ENCODE data around the gene ANAPC7.
A peak's percentile ranks its signal among the peaks of the same experiment; 100 is the strongest.
"Not testable (repeated sequence)": the region's sequence is repeated elsewhere in the genome, so short reads cannot be mapped to it uniquely, and the experiment has no call there.

Gene ANAPC7

DNA sequence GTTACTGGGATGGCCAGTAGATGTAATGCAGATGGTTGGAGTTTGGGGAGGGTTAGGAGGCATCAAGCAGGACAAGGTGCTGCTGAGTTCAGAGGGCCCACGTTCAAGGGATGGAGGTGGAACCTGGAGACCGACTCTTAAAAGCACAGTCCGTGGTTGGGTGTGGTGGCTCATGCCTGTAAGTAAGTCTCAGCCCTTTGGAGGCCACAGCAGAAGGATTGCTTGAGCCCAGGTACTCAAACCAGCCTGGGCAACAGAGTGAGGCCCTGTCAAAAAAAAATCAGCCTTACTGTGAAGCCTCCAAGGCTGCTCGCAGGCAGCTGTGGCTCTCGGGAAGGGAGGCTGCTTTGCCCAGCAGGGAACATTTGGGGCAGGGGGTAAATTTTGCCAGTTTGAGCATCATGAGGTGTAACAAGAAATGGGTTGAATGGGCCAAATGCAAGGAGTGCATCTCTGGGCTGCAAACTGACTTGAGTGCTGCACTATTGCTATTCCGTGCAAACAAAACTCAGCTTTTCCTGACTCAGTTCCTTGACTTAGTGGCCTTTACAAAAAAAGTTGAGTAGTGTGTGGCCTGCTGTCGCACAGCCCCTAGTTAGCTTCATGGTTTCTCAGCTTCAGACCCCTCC is 55.0 kb downstream of the ANAPC7 start:
- no peak for DNase-seq (ENCODE audit: low read depth)

DNA sequence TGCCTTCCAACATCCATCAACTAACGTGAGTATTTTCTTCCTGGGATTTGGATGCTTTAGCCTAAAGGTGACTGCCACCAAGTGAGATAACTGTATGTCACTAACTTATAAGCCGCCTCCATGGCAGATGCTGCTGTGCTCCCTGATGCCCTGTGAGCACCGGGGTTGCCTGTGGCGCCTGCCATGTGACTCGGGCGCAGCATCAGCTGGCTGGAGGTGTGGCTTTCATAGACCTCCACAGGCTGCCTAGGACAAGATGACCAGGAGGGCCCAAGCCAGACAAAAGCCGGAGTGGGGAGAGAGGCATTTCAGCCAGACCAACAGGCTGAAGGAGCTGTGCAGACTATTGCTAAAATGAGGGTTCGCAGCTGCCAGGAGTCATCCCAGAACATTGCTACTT is 55.7 kb downstream of the ANAPC7 start:
- no peak for DNase-seq (ENCODE audit: low read depth)

DNA sequence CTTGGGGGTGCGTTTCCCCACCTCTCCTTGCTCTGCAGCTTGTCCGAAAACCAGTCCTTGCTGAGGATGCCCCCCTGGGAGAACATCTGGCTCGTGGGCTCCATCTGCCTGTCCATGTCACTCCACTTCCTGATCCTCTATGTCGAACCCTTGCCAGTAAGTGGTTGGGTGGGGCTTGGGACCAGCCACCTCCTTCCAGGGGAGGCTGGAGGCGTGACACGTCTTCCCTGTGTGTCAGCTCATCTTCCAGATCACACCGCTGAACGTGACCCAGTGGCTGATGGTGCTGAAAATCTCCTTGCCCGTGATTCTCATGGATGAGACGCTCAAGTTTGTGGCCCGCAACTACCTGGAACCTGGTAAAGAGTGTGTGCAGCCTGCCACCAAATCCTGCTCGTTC is 57.5 kb downstream of the ANAPC7 start:
- no peak for DNase-seq (ENCODE audit: low read depth)

DNA sequence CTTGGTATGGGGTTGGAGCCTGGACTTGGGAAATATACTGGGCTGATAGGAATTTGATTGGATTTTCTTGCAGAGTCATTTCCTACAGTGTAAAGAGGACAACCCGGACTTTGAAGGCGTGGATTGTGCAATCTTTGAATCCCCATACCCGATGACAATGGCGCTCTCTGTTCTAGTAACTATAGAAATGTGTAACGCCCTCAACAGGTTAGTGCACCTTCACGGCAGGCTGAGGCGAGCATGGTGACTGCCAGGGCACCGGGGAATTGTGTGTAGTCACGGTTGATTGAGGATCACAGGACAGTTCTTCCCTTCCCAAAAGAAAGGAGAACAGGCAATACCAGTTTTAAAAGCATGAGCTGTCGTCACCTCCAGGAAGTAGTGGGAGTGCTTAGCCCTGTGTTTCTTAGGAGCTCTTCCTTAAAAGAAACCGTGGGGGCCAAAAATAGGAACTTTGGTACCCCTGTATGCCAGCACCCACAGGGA is 58.3 kb downstream of the ANAPC7 start:
- no peak for DNase-seq (ENCODE audit: low read depth)

DNA sequence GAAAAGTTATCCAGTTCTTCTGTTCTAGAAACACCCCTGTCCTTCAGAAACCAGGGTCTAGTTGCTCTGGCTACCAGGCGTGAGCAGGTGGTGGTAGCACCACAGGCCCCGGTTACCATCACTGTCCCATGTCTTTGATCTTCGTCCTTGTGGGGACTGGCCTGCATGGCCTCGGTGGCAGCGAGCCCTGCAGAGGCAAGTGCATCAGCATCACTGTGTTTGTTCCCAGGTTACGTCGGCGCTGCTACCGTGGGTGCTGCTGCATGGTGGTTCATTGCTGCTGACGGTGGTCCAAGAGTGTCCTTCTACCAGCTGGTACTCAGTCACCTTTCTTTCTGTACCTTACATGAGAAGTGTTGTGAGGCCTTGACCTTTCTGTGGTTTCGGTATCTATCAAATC is 58.9 kb downstream of the ANAPC7 start:
- no peak for DNase-seq (ENCODE audit: low read depth)

DNA sequence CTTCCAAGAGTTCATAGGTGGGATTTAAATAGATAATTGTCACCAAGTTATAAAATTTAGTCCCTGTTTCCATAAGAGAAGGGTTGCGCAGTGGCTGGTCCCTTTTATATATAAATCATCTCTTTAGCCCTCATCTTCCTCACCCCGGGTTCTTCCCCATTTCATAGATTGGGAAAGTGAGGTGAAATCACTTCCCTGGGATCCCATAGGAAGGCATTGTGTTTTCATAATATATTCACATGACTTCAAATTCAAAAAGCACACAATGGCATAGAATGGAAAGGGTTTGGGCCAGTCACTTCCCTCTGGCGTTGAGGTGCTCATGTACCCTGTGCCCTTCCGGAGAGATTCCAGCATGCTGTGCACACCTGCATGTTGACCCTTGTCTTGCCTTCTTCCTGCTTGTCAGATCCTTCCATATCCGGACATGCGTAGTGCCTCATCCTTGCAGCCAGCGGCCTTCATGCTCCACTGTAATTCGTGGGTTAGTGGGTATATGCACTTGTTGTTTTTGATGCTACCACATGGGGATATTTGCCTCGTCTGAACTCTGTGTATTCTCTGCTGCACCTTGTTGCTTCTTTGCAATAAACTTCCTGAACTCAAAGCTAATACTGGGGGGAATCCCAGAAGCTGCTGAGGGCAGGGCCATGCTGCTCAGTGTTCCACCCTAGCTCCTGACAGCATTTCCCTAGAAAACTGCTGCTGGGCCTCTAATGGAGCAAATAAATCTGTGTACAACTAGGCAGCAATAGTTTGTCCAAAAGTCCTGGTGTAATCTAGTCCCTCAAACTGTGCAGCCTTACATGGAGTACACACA is 59.6 kb downstream of the ANAPC7 start:
- DNase-seq (ENCODE audit: low read depth): no peak

DNA sequence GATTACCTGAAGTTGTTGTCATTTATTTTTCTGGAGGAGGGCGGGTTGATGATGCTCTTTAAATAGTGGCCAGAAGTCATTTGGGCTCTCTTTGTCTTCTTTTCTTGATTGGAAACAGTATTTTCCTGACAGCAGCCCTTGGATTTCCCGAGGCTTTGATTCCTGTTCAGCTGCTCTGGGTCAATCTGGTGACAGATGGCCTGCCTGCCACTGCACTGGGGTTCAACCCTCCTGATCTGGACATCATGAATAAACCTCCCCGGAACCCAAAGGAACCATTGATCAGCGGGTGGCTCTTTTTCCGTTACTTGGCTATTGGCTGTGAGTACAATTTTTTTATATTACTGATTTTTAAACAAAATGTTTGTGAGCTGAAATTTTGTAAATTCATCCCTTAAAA is 60.4 kb downstream of the ANAPC7 start:
- DNase-seq (ENCODE audit: low read depth): no peak

DNA sequence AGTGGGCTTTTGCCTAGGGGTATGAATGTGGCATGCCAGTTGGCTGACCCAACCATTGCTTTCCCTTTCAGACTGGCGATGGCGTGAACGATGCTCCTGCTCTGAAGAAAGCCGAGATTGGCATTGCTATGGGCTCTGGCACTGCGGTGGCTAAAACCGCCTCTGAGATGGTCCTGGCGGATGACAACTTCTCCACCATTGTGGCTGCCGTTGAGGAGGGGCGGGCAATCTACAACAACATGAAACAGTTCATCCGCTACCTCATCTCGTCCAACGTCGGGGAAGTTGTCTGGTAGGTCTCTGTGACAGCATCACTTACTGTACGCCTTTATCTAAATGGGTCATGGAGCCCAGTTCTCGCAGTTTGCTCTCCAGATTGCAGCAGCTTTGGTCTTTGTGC is 61.4 kb downstream of the ANAPC7 start:
- no peak for DNase-seq (ENCODE audit: low read depth)

DNA sequence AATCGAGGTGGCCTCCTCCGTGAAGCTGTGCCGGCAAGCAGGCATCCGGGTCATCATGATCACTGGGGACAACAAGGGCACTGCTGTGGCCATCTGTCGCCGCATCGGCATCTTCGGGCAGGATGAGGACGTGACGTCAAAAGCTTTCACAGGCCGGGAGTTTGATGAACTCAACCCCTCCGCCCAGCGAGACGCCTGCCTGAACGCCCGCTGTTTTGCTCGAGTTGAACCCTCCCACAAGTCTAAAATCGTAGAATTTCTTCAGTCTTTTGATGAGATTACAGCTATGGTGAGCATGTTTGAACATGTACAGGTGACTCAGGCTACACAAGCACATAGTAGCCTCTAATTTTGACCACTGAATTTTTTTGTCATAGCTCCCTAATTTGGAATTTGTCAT is 62.8 kb downstream of the ANAPC7 start:
- no peak for DNase-seq (ENCODE audit: low read depth)

DNA sequence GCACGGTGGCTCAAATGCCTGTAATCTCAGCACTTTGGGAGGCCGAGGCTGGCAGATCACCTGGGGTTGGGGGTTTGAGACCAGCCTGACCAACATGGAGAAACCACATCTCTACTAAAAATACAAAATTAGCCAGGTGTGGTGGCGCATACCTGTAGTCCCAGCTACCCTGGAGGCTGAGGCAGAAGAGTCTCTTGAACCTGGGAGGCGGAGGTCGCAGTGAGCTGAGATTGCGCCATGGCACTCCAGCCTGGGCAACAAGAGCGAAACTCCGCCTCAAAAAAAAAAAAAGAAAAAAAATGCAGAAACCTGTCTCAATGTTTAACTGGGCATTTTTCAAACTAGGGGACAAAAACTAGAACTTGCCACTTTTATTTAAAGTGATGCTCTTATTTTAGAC is 63.2 kb downstream of the ANAPC7 start:
- DNase-seq (ENCODE audit: low read depth): not testable (repeated sequence)

DNA sequence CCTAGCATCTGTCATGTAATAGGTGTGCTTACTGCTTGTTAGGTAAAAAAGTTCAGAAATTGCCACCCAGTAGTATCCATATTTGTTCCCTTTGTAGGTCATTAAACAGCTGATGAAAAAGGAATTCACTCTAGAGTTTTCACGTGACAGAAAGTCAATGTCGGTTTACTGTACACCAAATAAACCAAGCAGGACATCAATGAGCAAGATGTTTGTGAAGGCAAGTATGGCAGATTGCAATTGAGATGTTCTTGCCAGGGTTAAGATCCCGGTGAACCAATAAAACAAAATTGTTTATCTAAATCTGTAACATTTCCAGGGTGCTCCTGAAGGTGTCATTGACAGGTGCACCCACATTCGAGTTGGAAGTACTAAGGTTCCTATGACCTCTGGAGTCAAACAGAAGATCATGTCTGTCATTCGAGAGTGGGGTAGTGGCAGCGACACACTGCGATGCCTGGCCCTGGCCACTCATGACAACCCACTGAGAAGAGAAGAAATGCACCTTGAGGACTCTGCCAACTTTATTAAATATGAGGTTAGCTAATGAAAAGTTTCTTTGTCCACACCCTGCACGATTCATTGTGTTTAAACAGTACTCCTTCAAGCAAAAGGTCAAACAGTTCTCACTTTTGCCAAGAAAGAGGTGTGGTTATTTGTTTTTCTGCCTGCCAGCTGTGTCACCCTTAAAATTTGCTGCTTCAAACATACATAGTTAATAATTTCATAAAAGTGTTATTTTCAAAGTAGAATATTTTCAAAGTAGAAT is 64.1 kb downstream of the ANAPC7 start:
- no peak for DNase-seq (ENCODE audit: low read depth)

DNA sequence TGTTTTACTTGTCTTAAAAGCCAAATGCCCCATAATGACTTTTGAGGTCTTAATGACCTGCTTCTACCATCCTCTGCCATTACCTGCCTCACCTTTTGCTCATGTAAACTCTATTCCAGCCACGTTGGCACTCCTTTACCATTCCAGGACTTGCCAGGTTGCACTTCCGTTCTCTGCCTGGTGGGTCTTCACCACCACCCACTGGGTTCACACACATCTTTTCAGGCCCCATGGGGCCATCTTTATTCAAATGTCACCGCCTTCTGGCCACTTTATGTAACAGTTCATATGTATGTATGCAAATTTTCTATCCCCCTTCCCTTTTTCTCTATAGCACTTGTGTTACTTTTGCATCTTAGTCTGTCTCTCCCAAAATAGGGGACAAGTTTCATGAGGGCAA is 64.8 kb downstream of the ANAPC7 start:
- no peak for DNase-seq (ENCODE audit: low read depth)

DNA sequence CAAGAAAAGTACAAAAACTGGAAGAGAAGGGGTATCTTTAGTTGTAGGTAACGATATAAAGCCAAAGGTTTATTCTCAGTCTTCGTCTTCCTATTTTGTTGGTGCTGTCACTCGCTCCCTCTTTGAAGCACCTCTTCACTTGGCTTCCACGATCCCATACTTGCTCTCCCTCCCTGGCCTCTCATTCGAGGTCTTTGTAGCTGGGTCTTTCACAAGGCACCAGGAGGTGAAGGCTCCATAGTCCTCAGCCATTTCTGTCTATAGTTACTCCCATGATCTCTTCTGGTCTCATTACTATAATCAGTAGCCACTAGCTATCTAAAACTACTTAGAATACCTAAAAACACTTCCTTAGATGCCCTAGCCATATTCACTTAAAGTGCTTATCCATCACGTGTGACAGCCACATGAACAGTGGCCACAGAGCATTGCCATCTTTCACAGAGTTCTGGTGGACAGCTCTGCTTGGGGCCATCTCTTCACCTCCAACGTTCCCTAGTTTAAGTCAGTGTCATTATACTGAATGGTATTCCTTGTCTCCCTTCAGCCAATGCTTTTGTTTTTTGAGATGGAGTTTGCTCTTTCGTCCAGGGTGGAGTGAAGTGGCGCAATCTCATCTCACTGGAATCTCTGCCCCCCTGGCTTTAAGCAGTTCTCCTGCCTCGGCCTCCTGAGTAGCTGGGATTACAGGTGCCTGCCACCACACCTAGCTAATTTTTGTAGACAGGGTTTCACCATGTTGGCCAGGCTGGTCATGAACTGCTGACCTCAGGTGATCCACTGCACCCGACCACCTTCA is 65.4 kb downstream of the ANAPC7 start:
- no peak for DNase-seq (ENCODE audit: low read depth)

DNA sequence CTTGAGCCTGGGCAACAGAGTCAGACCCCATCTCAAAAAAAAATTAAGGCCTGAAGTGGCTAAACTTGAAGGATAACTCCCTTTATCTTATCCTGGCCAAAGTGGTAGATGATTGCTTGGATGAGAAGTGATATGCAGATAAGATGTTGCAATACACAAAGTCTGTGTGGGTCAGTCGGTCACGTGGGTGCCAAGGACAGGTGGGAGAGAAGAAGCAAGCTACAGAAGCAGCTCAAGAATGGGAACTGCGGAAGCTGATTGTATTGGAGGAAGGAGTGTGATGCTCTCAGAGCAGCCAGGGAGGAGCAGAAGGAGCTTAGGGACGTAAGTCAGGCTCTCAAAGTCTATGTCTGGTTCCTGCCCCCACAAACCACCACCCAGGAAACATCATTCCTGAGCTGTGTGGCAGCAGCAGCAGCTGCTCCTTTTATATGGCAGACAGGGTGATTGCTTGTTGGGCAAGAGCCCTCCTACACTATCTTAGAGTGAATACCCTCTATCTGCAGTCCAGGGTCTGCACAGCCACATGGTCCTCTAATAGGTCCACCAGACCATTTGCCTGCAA is 67.9 kb downstream of the ANAPC7 start:
- no peak for DNase-seq (ENCODE audit: low read depth)

DNA sequence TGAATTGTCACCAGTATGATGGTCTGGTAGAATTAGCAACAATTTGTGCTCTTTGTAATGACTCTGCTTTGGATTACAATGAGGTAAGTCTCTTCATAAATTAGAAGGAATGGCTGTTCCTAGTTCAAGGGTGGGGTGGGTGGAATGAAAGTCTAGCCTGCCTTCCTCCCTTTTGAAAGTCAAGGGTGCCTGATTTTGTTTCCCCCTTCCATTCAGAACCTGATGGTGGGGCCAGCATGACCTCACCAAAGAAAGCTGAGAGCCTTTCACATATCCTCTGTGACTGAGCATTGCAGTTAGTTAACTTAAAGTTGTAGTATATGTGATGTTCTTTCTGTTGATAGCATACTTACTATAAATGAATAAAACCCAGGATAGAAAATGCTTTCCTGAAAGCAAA is 70.3 kb downstream of the ANAPC7 start:
- no peak for DNase-seq (ENCODE audit: low read depth)

DNA sequence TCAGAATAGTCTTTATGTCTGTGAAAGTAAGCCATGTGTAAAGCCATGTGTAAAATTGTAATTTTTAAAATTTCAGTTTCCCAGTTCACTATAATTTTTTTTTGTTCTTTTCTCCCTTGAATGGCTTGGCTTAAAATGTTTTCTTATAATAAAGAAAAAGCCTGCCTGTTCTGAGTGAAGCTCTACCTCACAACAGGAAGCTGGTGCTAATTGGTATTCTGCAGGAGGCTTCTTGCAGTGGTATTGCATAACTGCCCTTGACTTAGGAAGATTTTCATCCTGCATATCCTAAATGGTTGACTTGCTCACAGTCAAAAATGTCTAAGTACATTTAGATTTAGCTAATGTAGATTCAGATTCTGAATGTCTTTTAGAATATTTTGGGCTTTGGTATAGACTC is 73.0 kb downstream of the ANAPC7 start:
- DNase-seq (ENCODE audit: low read depth): peak; percentile 86

DNA sequence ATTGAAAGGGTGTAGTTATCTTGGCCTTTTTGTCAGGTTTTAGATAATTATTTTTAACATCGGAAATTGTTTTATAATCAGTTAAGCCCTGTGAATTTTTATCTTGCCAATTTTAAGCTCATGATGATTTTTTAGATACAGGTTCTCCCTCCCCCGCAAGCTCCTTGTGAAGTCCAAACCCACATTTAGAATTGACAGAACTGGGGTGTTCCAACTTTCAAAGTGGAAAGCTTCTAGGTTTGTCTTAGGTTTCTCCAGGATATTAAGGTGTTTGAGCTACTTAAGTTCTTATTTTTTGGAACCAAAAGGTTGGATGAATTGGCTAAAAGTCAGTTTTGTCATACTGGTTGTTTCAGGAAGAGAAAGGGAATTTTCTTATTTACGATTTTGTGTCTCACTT is 73.4 kb downstream of the ANAPC7 start:
- DNase-seq (ENCODE audit: low read depth): no peak

DNA sequence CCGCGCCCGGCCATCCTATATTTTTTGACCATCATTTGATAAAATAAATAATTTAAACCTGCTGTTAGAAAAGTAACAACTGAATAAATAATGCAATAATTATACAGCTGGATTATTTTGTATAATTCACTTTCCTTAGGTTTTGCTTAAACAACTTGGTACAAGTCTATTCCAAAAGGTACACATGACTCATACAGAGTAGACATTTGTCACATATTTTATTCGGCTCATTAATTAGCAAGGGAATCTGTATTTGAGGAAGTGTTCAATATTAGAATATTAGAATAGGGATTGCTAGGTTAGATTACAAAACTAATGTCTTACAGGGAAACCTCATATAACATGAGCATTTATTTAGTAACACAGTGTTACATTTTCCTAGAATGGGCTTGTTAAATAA is 73.8 kb downstream of the ANAPC7 start:
- DNase-seq (ENCODE audit: low read depth): no peak
